GM18517 (cell line): Measurements from ENCODE around the gene KCNIP3.

Source experiments
- ATAC-seq: cut with Tn5 transposase; IDR thresholded peaks from one replicate; pipeline ENCODE4 v1.9.1; 2021; ENCODE audit warnings: mild to moderate bottlenecking, moderate library complexity; ENCODE audit not compliant: unreplicated experiment

KCNIP3 gene

GRCh38 chr2:95294579-95295250 lies 2.4 kb upstream of the KCNIP3 start:
- ATAC-seq: no peak

- ATAC-seq: no peak
These were observed 1.8 kb upstream of the KCNIP3 start for GRCh38 chr2:95295376-95295775.

GRCh38 chr2:95296011-95296410 lies 1.1 kb upstream of the KCNIP3 start:
- no peak for ATAC-seq

GRCh38 chr2:95297639-95298395 lies 670 bp downstream of the KCNIP3 start:
- no peak for ATAC-seq

- ATAC-seq: no peak
These were observed 1.5 kb downstream of the KCNIP3 start for GRCh38 chr2:95298486-95299111.

GRCh38 chr2:95299961-95300360 lies 2.8 kb downstream of the KCNIP3 start:
- ATAC-seq: no peak

GRCh38 chr2:95300450-95300849 lies 3.3 kb downstream of the KCNIP3 start:
- no peak for ATAC-seq

GRCh38 chr2:95301186-95301585 lies 4.0 kb downstream of the KCNIP3 start:
- no peak for ATAC-seq

GRCh38 chr2:95301876-95302641 lies 4.9 kb downstream of the KCNIP3 start:
- ATAC-seq: no peak

GRCh38 chr2:95303191-95303919 lies 6.2 kb downstream of the KCNIP3 start:
- no peak for ATAC-seq

- ATAC-seq: no peak
These were observed 8.4 kb downstream of the KCNIP3 start for GRCh38 chr2:95305380-95306061.

- no peak for ATAC-seq
These were observed 9.3 kb downstream of the KCNIP3 start for GRCh38 chr2:95306336-95306895.

- no peak for ATAC-seq
These were observed 9.9 kb downstream of the KCNIP3 start for GRCh38 chr2:95307036-95307435.

- ATAC-seq: no peak
These were observed 10.7 kb downstream of the KCNIP3 start for GRCh38 chr2:95307878-95308277.

- ATAC-seq: no peak
These were observed 11.4 kb downstream of the KCNIP3 start for GRCh38 chr2:95308426-95308990.

- no peak for ATAC-seq
These were observed 12.5 kb downstream of the KCNIP3 start for GRCh38 chr2:95309599-95309998.

GRCh38 chr2:95310216-95310615 lies 13.1 kb downstream of the KCNIP3 start:
- no peak for ATAC-seq

- no peak for ATAC-seq
These were observed 13.5 kb downstream of the KCNIP3 start for GRCh38 chr2:95310651-95311050.

GRCh38 chr2:95311815-95312542 lies 14.8 kb downstream of the KCNIP3 start:
- ATAC-seq: no peak
